SK-N-SH (cell line): ENCODE measurements around the gene MORN3. TPM values are rescaled to one million over a fixed set of nuclear protein-coding genes. Genes with fewer than 3 reads are reported as not detected.

ENCODE experiments used
- CTCF ChIA-PET: fragments of 300-600, 350-600 bp; formaldehyde crosslinking; extraction: SDS; loops from one replicate; lab custom pipeline; 2021; lab: Yijun Ruan, JAX
- POLR2A ChIA-PET: fragments of 350-600 bp; sonication (Branson Sonifier 250); formaldehyde crosslinking; extraction: SDS; loops from one replicate; lab custom pipeline; 2020; ENCODE audit warnings: antibody characterized with exemption, inconsistent platforms; lab: Yijun Ruan, JAX
- DNase-seq: peaks from one replicate; pipeline ENCODE4 v3.0.0; 2012
- H2AFZ ChIP-seq: fragments of 200-600 bp; sonication (generic); 2 replicates; pipeline ENCODE4 v1.8.1; 2016; ENCODE audit warnings: antibody characterized with exemption, mild to moderate bottlenecking, low read depth
- H3F3A ChIP-seq: fragments of 200-600 bp; sonication (generic); replicated peaks from 2 replicates; pipeline ENCODE3; 2016; ENCODE audit warnings: antibody characterized with exemption, mild to moderate bottlenecking; ENCODE audit not compliant: insufficient read depth
- H3K27ac ChIP-seq, 2 experiments: fragments of 200-500 bp in 1 of 2; fragments of 200-600 bp in 1 of 2; sonication (Bioruptor generic) in 1 of 2; sonication (generic), shearing (Covaris generic) in 1 of 2; 2 replicates each; pipeline versions ENCODE4 v1.5.1 to v1.6.1; 2014 to 2016; ENCODE audit warnings: low read depth in 2 of 2, inconsistent platforms in 1 of 2, low read length in 1 of 2, mild to moderate bottlenecking in 1 of 2, mixed read lengths in 1 of 2
- H3K27me3 ChIP-seq: fragments of 200-600 bp; sonication (generic), shearing (Covaris generic); 2 replicates; pipeline ENCODE4 v1.6.1; 2016; ENCODE audit warnings: mixed run types; ENCODE audit not compliant: insufficient read depth
- H3K36me3 ChIP-seq, 2 experiments: fragments of 200-500 bp in 1 of 2; fragments of 200-600 bp in 1 of 2; sonication (Bioruptor generic) in 1 of 2; sonication (generic) in 1 of 2; replicated peaks in 1 of 2; 2 replicates each; pipeline versions ENCODE3 to v1.5.1; 2014 to 2016; ENCODE audit warnings: low read length in 1 of 2, mild to moderate bottlenecking in 1 of 2; ENCODE audit not compliant: insufficient read depth in 2 of 2, control insufficient read depth in 1 of 2
- H3K4me1 ChIP-seq, 2 experiments: fragments of 200-500 bp in 1 of 2; fragments of 200-600 bp in 1 of 2; sonication (Bioruptor generic) in 1 of 2; sonication (generic), shearing (Covaris generic) in 1 of 2; 2 replicates each; pipeline versions ENCODE4 v1.5.1 to v1.6.1; 2014 to 2016; ENCODE audit warnings: low read depth in 1 of 2, low read length in 1 of 2, mixed run types in 1 of 2; ENCODE audit not compliant: insufficient read depth in 2 of 2, control insufficient read depth in 1 of 2
- H3K4me2 ChIP-seq: fragments of 200-600 bp; sonication (generic), shearing (Covaris generic); 2 replicates; pipeline ENCODE4 v1.6.1; 2017; ENCODE audit warnings: mixed run types
- H3K4me3 ChIP-seq, 2 experiments: fragments of 200-500 bp in 1 of 2; fragments of 200-600 bp in 1 of 2; sonication (Bioruptor generic) in 1 of 2; sonication (generic), shearing (Covaris generic) in 1 of 2; 2 replicates each; pipeline versions ENCODE4 v1.5.1 to v1.8.1; 2014 to 2016; ENCODE audit warnings: low read depth in 2 of 2, inconsistent platforms in 1 of 2, low read length in 1 of 2, mild to moderate bottlenecking in 1 of 2, mixed read lengths in 1 of 2, moderate library complexity in 1 of 2
- H3K79me2 ChIP-seq: fragments of 200-600 bp; sonication (generic); 2 replicates; pipeline ENCODE4 v1.8.1; 2017; ENCODE audit warnings: mild to moderate bottlenecking; ENCODE audit not compliant: insufficient read depth
- H3K9ac ChIP-seq: fragments of 200-600 bp; sonication (generic); 2 replicates; pipeline ENCODE4 v1.6.1; 2017; ENCODE audit warnings: mixed run types
- H3K9me2 ChIP-seq: fragments of 200-600 bp; sonication (generic); 2 replicates; pipeline ENCODE4 v1.6.1; 2017; ENCODE audit warnings: mixed run types
- H3K9me3 ChIP-seq: fragments of 200-600 bp; sonication (generic); 2 replicates; pipeline ENCODE4 v1.6.1; 2017; ENCODE audit warnings: mixed run types, mild to moderate bottlenecking, moderate library complexity
- H4K20me1 ChIP-seq: fragments of 200-600 bp; sonication (generic); 2 replicates; pipeline ENCODE4 v1.6.1; 2017; ENCODE audit warnings: mild to moderate bottlenecking, mixed run types; ENCODE audit not compliant: insufficient read depth
- CHD2 ChIP-seq: fragments of 150-350 bp; IDR thresholded peaks from 2 replicates; pipeline ENCODE4 v1.6.1; 2018; ENCODE audit warnings: low read length; ENCODE audit not compliant: partially characterized antibody
- EP300 ChIP-seq, 2 experiments: IDR thresholded peaks; 2 replicates each; pipeline versions ENCODE4 v1.4.0 to v1.6.1; 2012; ENCODE audit warnings: borderline replicate concordance in 1 of 2, low read depth in 1 of 2, low read length in 1 of 2
- EZH2phosphoT487 ChIP-seq: fragments of 200-600 bp; sonication (generic); IDR thresholded peaks from 2 replicates; pipeline ENCODE4 v1.6.1; 2017; ENCODE audit warnings: low read depth, mixed run types, mild to moderate bottlenecking, antibody characterized with exemption, moderate library complexity, borderline replicate concordance
- FOSL2 ChIP-seq: IDR thresholded peaks from 2 replicates; pipeline ENCODE4 v1.4.0; 2012; ENCODE audit warnings: low read depth, mild to moderate bottlenecking, moderate library complexity, borderline replicate concordance
- JUND ChIP-seq: IDR thresholded peaks from 2 replicates; pipeline ENCODE4 v1.4.0; 2012
- MEF2A ChIP-seq: IDR thresholded peaks from 2 replicates; pipeline ENCODE4 v1.4.0; 2012; ENCODE audit warnings: low read depth, borderline replicate concordance
- NRF1 ChIP-seq: IDR thresholded peaks from 2 replicates; pipeline ENCODE4 v1.6.1; 2012; ENCODE audit warnings: low read depth, mild to moderate bottlenecking, low read length
- POLR2AphosphoS5 ChIP-seq: IDR thresholded peaks from 2 replicates; pipeline ENCODE4 v1.6.1; 2012; ENCODE audit warnings: low read depth, low read length
- RFX5 ChIP-seq: IDR thresholded peaks from 2 replicates; pipeline ENCODE4 v1.6.1; 2012; ENCODE audit warnings: mild to moderate bottlenecking, improper control_type of control experiment, low read length
- SIN3A ChIP-seq: IDR thresholded peaks from 2 replicates; pipeline ENCODE4 v1.6.1; 2012; ENCODE audit warnings: low read depth, mild to moderate bottlenecking, low read length, moderate library complexity, borderline replicate concordance
- SMC3 ChIP-seq: IDR thresholded peaks from 2 replicates; pipeline ENCODE4 v1.6.1; 2012; ENCODE audit warnings: low read depth, low read length, improper control_type of control experiment
- TEAD4 ChIP-seq: IDR thresholded peaks from 2 replicates; pipeline ENCODE4 v1.4.0; 2012; ENCODE audit warnings: mild to moderate bottlenecking, borderline replicate concordance; ENCODE audit not compliant: insufficient read depth
- WGBS: methylation state at CpG from one replicate; pipeline ENCODE4 v1.1.6; 2017; ENCODE audit warnings: low lambda C conversion rate; 5-methylcytosine and 5-hydroxymethylcytosine counted together
- polyA plus RNA-seq, 3 experiments: library from polyadenylated mRNA; depleted of rRNA; stranded (reverse); fragments of >200 nt; gene quantifications; 2 replicates each; pipeline ENCODE4 v1.2.3, GENCODE V29; 2012
- TF ChIP-seq, protein P1 (sequence below): IDR thresholded peaks from 2 replicates; pipeline ENCODE4 v1.4.0; 2012; ENCODE audit warnings: low read depth, borderline replicate concordance
- TF ChIP-seq, protein P2 (sequence below): IDR thresholded peaks from 2 replicates; pipeline ENCODE4 v1.4.0; 2012; ENCODE audit warnings: low read depth
- TF ChIP-seq, protein P3 (sequence below): IDR thresholded peaks from 2 replicates; pipeline ENCODE4 v1.6.1; 2012; ENCODE audit warnings: mild to moderate bottlenecking, low read depth, low read length, moderate library complexity
- TF ChIP-seq, protein P4 (sequence below): IDR thresholded peaks from 2 replicates; pipeline ENCODE4 v1.4.0; 2012; ENCODE audit warnings: low read depth, borderline replicate concordance
- TF ChIP-seq, protein P5 (sequence below): fragments of 200-600 bp; sonication (generic); IDR thresholded peaks from 2 replicates; pipeline ENCODE4 v1.6.1; 2017; ENCODE audit warnings: antibody characterized with exemption, mild to moderate bottlenecking, moderate library complexity

Gene MORN3, protein sequence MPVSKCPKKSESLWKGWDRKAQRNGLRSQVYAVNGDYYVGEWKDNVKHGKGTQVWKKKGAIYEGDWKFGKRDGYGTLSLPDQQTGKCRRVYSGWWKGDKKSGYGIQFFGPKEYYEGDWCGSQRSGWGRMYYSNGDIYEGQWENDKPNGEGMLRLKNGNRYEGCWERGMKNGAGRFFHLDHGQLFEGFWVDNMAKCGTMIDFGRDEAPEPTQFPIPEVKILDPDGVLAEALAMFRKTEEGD
- polyA plus RNA-seq (2012; rRNA removed): 2.4 and 2.7 TPM in 2 replicates
- polyA plus RNA-seq (2012; cell fraction: cytosol; rRNA removed): 2.3 and 3.0 TPM in 2 replicates
- 1.8 TPM in 2 replicates for polyA plus RNA-seq (2012; cell fraction: nucleus; rRNA removed)

DNA sequence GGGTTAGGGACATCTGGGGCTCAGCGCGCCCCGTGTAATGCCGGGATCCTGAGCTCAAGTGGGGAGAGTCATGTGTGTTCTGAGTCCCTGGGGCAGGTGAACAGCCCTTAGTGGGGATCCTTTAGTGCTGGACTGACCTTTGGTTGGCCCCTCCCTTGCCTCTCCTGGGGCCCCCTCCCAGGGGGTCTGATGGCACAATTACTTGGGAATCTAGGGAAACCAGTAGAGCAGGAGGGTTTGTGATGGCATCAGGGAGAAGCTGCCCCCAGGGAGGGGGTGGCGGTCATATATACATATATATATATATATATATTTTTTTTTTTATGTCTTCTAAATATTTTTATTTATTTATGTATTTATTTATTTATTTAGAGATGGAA lies at the start of gene MORN3:
Gene MORN3 (minus strand): TSS at position 134 of the 380 bp plus-strand sequence. CDS start 171 bp downstream, outside the sequence.
- no peaks in the 10 kb centered on the region for H3K36me3 ChIP-seq
- H3K27me3 ChIP-seq: no peaks in the 10 kb centered on the region
- no peaks in the 10 kb centered on the region for H3K9me3 ChIP-seq
- DNase-seq: no peak
- no peaks in the 10 kb centered on the region for H4K20me1 ChIP-seq
- H3K9ac ChIP-seq: no peak within 1 kb of the TSS
- no peak within 1 kb of the TSS for H3K4me3 ChIP-seq
- no peaks in the 10 kb centered on the region for H3K9me2 ChIP-seq
- TF ChIP-seq, protein P1, sequence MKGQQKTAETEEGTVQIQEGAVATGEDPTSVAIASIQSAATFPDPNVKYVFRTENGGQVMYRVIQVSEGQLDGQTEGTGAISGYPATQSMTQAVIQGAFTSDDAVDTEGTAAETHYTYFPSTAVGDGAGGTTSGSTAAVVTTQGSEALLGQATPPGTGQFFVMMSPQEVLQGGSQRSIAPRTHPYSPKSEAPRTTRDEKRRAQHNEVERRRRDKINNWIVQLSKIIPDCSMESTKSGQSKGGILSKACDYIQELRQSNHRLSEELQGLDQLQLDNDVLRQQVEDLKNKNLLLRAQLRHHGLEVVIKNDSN: no peak
- TF ChIP-seq POLR2AphosphoS5 (no peak), NRF1 (no peak), TEAD4 (no peak), EZH2phosphoT487 (no peak), MEF2A (no peak), CHD2 (no peak), FOSL2 (no peak), JUND (no peak), SMC3 (no peak), EP300 (IDR thresholded peaks at IDR 0.05; ENCODE audit: borderline replicate concordance in 1 of 2, low read depth in 1 of 2, low read length in 1 of 2) (no peak), SIN3A (no peak), RFX5 (no peak)
- TF ChIP-seq, protein P2, sequence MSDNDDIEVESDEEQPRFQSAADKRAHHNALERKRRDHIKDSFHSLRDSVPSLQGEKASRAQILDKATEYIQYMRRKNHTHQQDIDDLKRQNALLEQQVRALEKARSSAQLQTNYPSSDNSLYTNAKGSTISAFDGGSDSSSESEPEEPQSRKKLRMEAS: no peak
- TF ChIP-seq, protein P3, sequence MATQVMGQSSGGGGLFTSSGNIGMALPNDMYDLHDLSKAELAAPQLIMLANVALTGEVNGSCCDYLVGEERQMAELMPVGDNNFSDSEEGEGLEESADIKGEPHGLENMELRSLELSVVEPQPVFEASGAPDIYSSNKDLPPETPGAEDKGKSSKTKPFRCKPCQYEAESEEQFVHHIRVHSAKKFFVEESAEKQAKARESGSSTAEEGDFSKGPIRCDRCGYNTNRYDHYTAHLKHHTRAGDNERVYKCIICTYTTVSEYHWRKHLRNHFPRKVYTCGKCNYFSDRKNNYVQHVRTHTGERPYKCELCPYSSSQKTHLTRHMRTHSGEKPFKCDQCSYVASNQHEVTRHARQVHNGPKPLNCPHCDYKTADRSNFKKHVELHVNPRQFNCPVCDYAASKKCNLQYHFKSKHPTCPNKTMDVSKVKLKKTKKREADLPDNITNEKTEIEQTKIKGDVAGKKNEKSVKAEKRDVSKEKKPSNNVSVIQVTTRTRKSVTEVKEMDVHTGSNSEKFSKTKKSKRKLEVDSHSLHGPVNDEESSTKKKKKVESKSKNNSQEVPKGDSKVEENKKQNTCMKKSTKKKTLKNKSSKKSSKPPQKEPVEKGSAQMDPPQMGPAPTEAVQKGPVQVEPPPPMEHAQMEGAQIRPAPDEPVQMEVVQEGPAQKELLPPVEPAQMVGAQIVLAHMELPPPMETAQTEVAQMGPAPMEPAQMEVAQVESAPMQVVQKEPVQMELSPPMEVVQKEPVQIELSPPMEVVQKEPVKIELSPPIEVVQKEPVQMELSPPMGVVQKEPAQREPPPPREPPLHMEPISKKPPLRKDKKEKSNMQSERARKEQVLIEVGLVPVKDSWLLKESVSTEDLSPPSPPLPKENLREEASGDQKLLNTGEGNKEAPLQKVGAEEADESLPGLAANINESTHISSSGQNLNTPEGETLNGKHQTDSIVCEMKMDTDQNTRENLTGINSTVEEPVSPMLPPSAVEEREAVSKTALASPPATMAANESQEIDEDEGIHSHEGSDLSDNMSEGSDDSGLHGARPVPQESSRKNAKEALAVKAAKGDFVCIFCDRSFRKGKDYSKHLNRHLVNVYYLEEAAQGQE: no peak
- TF ChIP-seq, protein P4, sequence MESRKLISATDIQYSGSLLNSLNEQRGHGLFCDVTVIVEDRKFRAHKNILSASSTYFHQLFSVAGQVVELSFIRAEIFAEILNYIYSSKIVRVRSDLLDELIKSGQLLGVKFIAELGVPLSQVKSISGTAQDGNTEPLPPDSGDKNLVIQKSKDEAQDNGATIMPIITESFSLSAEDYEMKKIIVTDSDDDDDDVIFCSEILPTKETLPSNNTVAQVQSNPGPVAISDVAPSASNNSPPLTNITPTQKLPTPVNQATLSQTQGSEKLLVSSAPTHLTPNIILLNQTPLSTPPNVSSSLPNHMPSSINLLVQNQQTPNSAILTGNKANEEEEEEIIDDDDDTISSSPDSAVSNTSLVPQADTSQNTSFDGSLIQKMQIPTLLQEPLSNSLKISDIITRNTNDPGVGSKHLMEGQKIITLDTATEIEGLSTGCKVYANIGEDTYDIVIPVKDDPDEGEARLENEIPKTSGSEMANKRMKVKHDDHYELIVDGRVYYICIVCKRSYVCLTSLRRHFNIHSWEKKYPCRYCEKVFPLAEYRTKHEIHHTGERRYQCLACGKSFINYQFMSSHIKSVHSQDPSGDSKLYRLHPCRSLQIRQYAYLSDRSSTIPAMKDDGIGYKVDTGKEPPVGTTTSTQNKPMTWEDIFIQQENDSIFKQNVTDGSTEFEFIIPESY: no peak
- TF ChIP-seq, protein P5, sequence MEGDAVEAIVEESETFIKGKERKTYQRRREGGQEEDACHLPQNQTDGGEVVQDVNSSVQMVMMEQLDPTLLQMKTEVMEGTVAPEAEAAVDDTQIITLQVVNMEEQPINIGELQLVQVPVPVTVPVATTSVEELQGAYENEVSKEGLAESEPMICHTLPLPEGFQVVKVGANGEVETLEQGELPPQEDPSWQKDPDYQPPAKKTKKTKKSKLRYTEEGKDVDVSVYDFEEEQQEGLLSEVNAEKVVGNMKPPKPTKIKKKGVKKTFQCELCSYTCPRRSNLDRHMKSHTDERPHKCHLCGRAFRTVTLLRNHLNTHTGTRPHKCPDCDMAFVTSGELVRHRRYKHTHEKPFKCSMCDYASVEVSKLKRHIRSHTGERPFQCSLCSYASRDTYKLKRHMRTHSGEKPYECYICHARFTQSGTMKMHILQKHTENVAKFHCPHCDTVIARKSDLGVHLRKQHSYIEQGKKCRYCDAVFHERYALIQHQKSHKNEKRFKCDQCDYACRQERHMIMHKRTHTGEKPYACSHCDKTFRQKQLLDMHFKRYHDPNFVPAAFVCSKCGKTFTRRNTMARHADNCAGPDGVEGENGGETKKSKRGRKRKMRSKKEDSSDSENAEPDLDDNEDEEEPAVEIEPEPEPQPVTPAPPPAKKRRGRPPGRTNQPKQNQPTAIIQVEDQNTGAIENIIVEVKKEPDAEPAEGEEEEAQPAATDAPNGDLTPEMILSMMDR: no peak
- no peak within 1 kb of the TSS for H3K27ac ChIP-seq
- no peak within 1 kb of the TSS for H3K4me2 ChIP-seq
- H2AFZ ChIP-seq: 0 out of 2 replicates have a peak within 1 kb of the TSS, but pooled peaks have one; percentile 41
- peaks cover 8% of the 10 kb centered on the region for H3F3A ChIP-seq
- 92% methylated on average over 5 of the region's 5 CpGs for WGBS
- ChIA-PET POLR2A (interaction anchor here (0.8 to 1.0 kb wide), 2 partner anchors 123 to 133 kb away, joined by 3 read pairs; no protein-coding TSS in a partner anchor), CTCF (interaction anchor here (1.2 to 8.3 kb wide), 20 partner anchors 10 to 182 kb away, joined by 3 to 204 read pairs (median 8); partner anchors contain the start of gene ORAI1)
- H3K4me1 ChIP-seq: peaks cover 0 to 6% of the 10 kb centered on the region in 2 experiments; a peak in 1 of 4 replicates
- no peaks in the 10 kb centered on the region for H3K79me2 ChIP-seq
